ENCODE results near the gene DHX8.
A peak's percentile ranks its signal among the peaks of the same experiment; 100 is the strongest.
"Not testable (repeated sequence)": the region's sequence is repeated elsewhere in the genome, so short reads cannot be mapped to it uniquely, and the experiment has no call there.

The DHX8 gene

DNA sequence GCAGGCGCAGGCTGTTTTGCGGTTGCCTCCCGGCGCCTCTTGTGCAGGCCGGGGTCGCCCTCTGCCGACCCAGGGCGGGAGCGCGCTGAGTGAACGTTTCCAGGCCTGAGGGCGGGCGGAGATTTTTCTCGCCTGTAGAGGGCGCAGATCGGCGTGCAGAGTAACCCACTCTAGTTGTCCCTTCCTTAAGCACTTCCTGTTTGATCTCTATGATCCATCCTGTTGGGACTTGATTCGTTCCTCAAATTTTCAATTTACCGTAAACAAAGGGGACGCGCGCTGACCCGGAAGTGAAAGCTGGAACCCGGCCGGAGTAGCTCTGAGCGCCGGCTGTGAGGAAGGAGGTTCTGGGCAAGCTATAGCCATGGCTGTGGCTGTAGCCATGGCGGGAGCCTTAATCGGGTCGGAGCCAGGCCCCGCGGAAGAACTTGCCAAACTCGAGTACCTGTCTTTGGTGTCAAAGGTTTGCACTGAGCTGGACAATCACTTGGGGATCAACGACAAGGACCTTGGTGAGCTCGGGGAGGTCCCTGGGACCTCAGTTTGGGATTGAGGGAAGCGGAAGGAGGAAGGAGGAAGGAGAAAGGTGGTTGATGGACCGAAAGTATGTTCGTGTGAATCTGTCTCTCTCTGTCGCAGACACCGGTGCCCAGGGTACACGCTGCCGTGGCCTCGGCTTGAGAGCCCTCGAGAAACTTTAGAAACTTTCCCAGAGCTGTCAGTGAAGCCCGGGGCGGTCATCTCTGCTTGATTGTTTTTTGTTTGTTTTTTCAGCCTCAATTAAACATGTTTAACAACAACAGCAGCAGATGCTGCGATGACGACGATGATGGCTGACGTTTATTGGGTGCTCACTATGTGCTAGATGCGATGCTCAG lies at the start of gene DHX8:
TSS of gene DHX8 (plus strand) at position 302 of the 878 bp plus-strand sequence. CDS start at position 365, 63 bp downstream.
- peaks cover 12% of the 10 kb centered on the region for H3K36me3 Mint-ChIP-seq (ENCODE audit: low read depth)
- no peaks in the 10 kb centered on the region for H3K27me3 Mint-ChIP-seq
- H3K4me3 Mint-ChIP-seq: peak within 1 kb of the TSS; percentile 100
- H3K4me1 Mint-ChIP-seq (ENCODE audit: low read depth): peaks cover 37% of the 10 kb centered on the region
- DNase-seq: peak; percentile 99
- no peaks in the 10 kb centered on the region for H3K9me3 Mint-ChIP-seq
- peak within 1 kb of the TSS; percentile 95 for H3K27ac Mint-ChIP-seq

DNA sequence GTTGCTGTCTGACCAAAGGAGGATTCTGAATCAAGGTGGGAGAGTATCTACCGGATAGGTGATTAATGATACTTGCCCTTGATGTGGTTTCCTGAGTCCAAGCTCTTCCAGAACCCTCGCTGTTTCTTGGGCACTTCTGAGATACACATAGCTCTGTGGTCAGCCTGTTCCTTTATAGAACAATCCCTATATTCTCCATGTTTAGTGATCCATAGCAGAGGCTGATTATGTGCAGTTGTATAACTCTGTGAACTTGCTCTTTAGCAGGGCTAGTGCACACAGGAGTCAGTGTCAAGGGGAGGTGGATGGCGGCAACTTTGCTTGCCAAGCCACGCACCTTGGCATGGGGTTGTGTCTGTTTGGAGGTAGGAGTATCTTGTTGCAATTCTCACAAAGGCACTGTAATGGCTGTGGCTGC lies 48.9 kb upstream of the DHX8 start:
- no peaks in the 10 kb centered on the region for H3K9me3 Mint-ChIP-seq
- no peak overlapping the region for H3K4me3 Mint-ChIP-seq
- peaks cover 36% of the 10 kb centered on the region for H3K27me3 Mint-ChIP-seq
- no peak overlapping the region for H3K27ac Mint-ChIP-seq
- no peaks in the 10 kb centered on the region for H3K36me3 Mint-ChIP-seq (ENCODE audit: low read depth)
- no peak for DNase-seq
- H3K4me1 Mint-ChIP-seq (ENCODE audit: low read depth): no peaks in the 10 kb centered on the region

DNA sequence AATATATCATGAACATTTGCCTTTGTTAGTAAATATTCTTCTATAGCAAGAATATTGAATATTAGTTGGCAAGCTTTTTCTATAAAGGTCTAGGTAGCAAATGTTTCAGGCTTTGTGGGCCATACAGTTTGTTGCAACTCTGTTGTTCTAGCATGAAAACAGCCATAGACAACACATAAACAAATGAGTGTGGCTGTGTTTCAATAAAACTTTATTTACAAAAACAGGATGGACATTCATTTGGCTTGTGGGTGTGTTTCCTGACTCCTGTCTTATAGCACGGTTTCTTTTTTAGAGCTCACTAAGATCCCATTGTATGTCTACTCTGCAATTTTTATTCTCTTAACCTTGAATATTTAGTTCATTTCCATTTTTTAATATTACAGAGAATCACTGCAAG lies 46.0 kb upstream of the DHX8 start:
- Mint-ChIP-seq H3K4me3 (no peak overlapping the region), H3K9me3 (no peaks in the 10 kb centered on the region), H3K27ac (no peak overlapping the region), H3K27me3 (peaks cover 21% of the 10 kb centered on the region), H3K4me1 (ENCODE audit: low read depth) (no peaks in the 10 kb centered on the region), H3K36me3 (ENCODE audit: low read depth) (no peaks in the 10 kb centered on the region)
- DNase-seq: no peak

DNA sequence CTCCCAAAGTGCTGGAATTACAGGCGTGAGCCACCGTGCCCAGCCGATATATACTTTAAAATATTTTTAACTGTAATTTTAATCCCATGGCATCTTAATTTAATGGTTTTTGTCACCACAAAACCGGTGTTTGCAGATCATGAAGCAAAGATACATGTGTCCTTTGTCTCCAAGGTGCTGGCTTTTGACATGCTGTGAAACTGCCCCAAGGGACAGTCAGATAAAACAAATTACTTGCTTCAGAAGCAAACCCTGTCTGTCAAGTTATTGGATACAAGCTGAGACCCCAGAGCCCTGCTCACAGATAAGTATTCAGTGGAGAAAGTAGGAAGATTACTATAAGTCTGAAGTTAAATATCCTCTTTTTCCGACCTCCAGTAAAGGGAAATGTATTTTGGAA lies 45.1 kb upstream of the DHX8 start:
- Mint-ChIP-seq H3K27ac (no peak overlapping the region), H3K27me3 (peaks cover 16% of the 10 kb centered on the region), H3K9me3 (no peaks in the 10 kb centered on the region), H3K36me3 (ENCODE audit: low read depth) (no peaks in the 10 kb centered on the region), H3K4me1 (ENCODE audit: low read depth) (no peaks in the 10 kb centered on the region), H3K4me3 (no peak overlapping the region)
- DNase-seq: no peak

DNA sequence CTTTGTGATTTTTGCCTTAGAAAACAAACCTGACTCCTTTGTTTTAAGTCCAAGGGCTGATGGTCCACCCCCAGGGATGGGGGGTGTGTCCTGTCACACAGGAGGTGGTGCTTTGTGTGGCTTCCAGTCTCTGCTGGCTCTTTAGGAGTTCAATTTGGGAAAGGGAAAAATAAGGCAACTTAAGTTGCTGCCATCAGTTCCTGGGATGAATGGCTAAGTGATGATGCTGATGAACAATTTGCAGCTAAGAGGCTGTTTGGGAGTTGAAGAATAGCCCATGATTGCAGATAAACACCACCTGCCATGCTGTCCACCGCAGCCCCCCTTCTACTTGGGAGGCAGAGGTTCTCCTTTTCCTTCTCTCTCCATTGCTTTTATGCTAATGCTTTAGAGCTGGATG lies 44.7 kb upstream of the DHX8 start:
- H3K27me3 Mint-ChIP-seq: peaks cover 15% of the 10 kb centered on the region
- no peak overlapping the region for H3K4me3 Mint-ChIP-seq
- H3K36me3 Mint-ChIP-seq (ENCODE audit: low read depth): no peaks in the 10 kb centered on the region
- H3K27ac Mint-ChIP-seq: no peak overlapping the region
- DNase-seq: no peak
- no peaks in the 10 kb centered on the region for H3K9me3 Mint-ChIP-seq
- no peaks in the 10 kb centered on the region for H3K4me1 Mint-ChIP-seq (ENCODE audit: low read depth)

DNA sequence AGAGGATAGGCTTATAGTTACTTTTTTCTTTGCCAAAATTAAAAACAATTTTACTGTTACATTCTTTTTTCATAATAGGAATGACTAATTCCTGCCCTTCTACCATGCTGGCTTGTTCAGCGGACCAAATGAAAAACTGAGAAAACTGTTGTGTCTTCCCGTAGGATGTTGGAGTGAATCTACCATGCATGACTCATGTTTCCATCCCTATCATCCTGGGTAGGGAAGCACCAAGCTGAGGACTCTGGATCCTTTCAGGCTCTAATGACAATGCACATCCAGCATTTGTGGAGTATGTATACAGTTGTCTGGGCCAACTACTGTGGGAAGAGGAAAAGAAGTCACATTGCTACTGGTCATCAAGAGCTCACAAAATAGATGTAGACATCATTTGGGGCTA lies 41.1 kb upstream of the DHX8 start:
- Mint-ChIP-seq H3K9me3 (no peaks in the 10 kb centered on the region), H3K4me3 (no peak overlapping the region), H3K36me3 (ENCODE audit: low read depth) (no peaks in the 10 kb centered on the region), H3K27me3 (peaks cover 3% of the 10 kb centered on the region), H3K27ac (no peak overlapping the region), H3K4me1 (ENCODE audit: low read depth) (no peaks in the 10 kb centered on the region)
- DNase-seq: no peak

DNA sequence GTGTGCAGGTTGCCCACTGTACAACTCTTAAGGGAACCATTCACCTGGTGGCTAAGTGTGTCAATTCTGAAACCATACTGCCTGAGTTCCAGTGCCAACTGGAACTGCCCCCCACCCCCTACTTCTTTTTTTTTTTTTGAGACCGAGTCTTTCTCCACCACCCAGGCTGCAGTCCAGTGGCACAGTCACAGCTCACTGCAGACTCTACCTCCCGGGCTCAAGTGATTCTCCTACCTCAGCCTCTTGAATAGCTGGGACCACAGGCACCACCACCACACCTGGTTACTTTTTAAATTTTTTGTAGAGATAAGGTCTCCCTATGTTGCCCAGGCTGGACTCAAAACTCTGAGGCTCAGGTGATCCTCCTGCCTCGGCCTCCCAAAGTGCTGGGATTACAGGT lies 40.4 kb upstream of the DHX8 start:
- Mint-ChIP-seq H3K4me1 (ENCODE audit: low read depth) (no peaks in the 10 kb centered on the region), H3K27ac (no peak overlapping the region), H3K27me3 (peaks cover 3% of the 10 kb centered on the region), H3K4me3 (no peak overlapping the region), H3K36me3 (ENCODE audit: low read depth) (no peaks in the 10 kb centered on the region), H3K9me3 (no peaks in the 10 kb centered on the region)
- DNase-seq: no peak

DNA sequence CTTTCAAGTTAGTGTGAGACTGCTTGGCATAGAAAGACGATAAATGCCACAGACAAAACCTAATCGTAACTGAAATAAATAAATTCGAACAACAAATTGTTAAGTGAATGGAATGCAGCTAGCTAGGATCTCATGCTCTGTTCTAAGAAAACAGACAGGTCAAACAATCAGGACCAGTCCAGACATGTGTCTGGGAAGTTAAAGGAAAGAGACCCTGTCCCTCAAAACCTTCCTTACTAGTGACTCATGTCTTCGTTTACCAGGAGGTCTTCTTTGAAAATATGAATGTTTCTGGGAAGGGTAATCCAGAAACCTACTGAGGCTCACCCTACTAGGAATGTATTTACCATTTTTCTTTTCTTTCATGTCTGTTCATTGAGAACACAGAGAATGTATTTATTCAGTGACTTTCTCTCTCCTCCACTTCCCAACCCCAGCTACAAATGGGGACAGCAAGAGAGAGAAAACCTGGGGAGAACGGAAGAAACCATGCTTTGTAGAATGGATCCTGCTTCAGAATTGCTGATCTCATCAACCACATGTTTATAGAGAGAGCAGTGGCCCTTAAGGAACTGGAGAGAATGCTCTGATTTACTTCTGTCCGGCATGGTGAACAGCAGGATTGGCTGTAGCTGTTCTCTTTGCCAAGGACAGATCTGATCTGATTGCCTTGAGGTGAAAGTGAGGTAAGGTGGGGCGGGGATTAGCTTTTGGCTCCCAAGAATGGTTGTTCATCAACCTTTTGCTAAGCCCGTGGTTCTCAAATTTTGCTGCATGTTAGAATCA lies 39.4 kb upstream of the DHX8 start:
- no peak overlapping the region for H3K27ac Mint-ChIP-seq
- H3K9me3 Mint-ChIP-seq: no peaks in the 10 kb centered on the region
- H3K27me3 Mint-ChIP-seq: no peaks in the 10 kb centered on the region
- no peaks in the 10 kb centered on the region for H3K4me1 Mint-ChIP-seq (ENCODE audit: low read depth)
- H3K4me3 Mint-ChIP-seq: no peak overlapping the region
- no peaks in the 10 kb centered on the region for H3K36me3 Mint-ChIP-seq (ENCODE audit: low read depth)
- no peak for DNase-seq

DNA sequence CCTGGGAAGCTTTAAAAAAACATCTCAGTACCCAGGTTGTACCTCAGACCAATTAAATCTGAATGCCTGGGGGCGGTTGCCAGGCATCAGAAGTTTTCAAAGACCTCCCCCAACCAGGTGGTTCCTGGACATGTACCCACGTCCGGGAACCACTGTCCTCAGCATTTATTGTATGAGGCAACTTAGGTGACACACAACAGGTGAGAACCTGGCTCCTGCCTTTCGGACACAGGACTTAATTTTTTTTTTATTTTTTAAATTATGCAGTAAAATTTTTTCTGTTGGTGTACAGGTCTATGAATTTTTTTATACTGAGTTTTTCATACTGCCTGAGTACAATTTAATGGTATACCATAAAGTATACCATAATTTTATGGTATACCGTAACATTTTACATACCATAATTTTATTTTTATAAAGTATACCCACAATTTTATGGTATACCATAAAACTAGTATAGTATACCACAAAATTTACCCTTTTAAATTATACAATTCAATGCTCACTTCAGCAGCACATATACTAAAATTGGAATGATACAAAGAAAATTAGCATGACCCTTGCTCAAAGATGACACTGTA lies 38.7 kb upstream of the DHX8 start:
- Mint-ChIP-seq H3K27me3 (no peaks in the 10 kb centered on the region), H3K36me3 (ENCODE audit: low read depth) (no peaks in the 10 kb centered on the region), H3K4me3 (no peak overlapping the region), H3K4me1 (ENCODE audit: low read depth) (no peaks in the 10 kb centered on the region), H3K27ac (no peak overlapping the region), H3K9me3 (no peaks in the 10 kb centered on the region)
- no peak for DNase-seq

DNA sequence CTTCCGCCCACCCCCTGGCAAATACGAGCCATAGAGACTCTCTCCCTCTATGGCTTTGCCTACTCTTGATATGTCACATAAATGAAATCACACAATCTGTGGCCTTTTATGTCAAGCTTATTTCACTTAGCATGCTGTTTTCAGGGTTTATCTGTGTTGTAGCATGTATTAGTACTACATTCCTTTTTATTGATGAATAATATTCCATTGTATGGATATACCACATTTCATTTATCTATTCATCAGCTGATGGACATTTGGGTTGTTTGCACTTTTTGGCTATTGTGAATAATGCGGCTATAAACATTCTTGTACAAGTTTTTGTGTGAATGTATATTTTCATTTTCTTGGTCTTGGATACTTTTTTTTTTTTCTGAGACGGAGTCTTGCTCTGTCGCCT lies 37.0 kb upstream of the DHX8 start:
- no peak for DNase-seq
- H3K4me1 Mint-ChIP-seq (ENCODE audit: low read depth): no peaks in the 10 kb centered on the region
- peaks cover 6% of the 10 kb centered on the region for H3K27me3 Mint-ChIP-seq
- H3K27ac Mint-ChIP-seq: no peak overlapping the region
- H3K4me3 Mint-ChIP-seq: no peak overlapping the region
- no peaks in the 10 kb centered on the region for H3K36me3 Mint-ChIP-seq (ENCODE audit: low read depth)
- H3K9me3 Mint-ChIP-seq: no peaks in the 10 kb centered on the region

DNA sequence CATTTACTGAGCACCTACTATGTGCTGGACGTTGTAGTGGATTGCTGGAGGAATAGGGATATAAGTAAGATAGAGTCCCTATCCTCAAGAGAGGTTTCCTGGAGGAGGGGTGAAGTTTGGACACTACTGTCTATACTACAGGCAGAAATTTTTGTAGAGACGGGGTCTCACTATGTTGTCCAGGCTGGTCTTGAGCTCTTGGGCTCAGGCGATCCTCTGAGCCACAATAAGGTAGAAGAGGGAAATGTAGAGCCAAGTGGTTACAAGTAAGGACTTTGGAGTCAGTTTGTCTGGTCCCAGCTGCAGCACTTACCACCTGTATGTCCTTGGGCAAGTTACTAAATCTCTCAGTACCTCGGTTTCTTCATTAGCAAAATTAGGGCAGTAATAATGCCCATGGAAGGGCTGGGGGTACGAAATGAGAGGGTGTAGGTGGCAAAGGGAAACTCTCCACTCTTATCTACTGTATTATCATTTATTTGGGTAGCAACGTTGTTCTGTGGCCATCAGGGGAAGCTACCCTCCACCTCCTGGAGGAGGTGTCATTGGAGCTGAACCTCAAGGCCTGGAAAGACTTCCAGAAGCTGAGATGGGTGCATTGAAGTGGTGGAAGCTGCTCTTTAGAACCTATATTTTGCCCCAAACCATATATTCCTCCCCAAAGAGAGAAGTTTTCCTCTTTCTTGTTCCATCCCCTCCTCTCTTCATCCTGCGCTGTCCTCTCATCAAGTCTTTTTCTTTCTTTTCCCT lies 34.9 kb upstream of the DHX8 start:
- no peak overlapping the region for H3K4me3 Mint-ChIP-seq
- H3K27ac Mint-ChIP-seq: no peak overlapping the region
- no peak for DNase-seq
- H3K36me3 Mint-ChIP-seq (ENCODE audit: low read depth): no peaks in the 10 kb centered on the region
- peaks cover 3% of the 10 kb centered on the region for H3K4me1 Mint-ChIP-seq (ENCODE audit: low read depth)
- H3K9me3 Mint-ChIP-seq: no peaks in the 10 kb centered on the region
- peaks cover 10% of the 10 kb centered on the region for H3K27me3 Mint-ChIP-seq

DNA sequence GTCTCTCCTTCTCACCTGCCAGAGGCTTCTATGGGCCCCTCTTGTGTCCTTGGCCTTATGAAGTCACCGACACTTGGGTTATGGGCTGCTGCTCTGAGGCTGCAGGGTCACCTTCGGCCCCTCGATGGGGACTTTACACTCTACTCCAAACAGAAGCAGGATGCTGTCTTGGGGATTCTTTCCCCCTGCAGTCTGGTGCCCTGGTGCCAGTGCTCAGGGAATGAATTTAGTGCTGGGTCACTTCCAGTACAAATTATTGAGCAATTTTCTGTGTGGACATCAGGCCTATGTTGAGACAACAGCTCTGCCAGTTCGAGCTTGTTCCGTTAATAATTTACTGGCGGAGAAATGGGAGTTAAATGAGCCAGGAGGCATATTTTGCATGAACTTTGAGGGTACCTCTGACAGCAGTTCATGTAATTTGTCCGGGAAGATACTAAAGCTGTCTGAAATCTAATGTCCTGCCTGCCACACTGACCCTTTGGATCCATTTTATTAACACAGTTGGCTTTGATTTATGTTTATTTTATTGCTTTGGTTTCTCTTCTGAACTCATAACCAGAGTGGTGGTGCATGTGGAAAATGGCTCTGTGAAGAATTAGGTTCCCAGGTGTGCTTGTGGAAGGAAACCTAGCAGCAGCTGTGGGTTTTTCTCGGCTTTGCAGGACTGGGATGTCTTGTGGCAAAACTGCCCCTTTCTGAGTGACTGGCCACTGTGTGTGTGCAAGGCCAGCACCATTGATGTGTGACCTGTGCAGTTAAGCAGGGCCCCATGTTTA lies 34.1 kb upstream of the DHX8 start:
- Mint-ChIP-seq H3K27ac (no peak overlapping the region), H3K27me3 (peaks cover 10% of the 10 kb centered on the region), H3K36me3 (ENCODE audit: low read depth) (no peaks in the 10 kb centered on the region), H3K9me3 (no peaks in the 10 kb centered on the region), H3K4me1 (ENCODE audit: low read depth) (peaks cover 3% of the 10 kb centered on the region), H3K4me3 (no peak overlapping the region)
- no peak for DNase-seq

DNA sequence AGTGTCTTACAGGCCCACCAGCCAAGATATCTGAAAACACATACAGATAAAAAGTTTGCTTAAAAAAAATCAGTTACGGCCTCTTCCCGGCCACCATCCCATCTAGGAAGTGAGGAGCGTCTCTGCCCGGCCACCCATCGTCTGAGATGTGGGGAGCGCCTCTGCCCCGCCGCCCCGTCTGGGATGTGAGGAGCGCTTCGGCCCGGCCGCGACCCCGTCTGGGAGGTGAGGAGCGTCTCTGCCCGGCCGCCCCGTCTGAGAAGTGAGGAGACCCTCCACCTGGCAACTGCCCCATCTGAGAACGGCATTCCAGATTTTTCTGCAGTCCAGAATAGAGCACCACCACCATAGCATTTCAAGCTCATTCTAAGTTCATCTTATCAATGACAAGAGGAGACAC lies 33.0 kb upstream of the DHX8 start:
- DNase-seq; H3K9me3 Mint-ChIP-seq; H3K4me1 Mint-ChIP-seq (ENCODE audit: low read depth); H3K36me3 Mint-ChIP-seq (ENCODE audit: low read depth); H3K4me3 Mint-ChIP-seq; H3K27ac Mint-ChIP-seq: not testable (repeated sequence)
- peaks cover 19% of the 10 kb centered on the region for H3K27me3 Mint-ChIP-seq

DNA sequence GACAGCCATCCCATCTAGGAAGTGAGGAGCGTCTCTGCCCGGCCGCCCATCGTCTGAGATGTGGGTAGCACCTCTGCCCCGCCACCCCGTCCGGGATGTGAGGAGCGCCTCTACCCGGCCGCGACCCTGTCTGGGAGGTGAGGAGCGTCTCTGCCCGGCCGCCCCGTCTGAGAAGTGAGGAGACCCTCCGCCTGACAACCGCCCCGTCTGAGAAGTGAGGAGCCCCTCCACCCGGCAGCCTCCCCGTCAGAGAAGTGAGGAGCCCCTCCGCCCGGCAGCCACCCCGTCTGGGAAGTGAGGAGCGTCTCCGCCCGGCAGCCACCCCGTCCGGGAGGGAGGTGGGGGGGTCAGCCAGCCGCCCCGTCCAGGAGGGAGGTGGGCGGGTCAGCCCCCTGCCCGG lies 32.0 kb upstream of the DHX8 start:
- H3K4me1 Mint-ChIP-seq (ENCODE audit: low read depth); H3K4me3 Mint-ChIP-seq; H3K9me3 Mint-ChIP-seq; H3K36me3 Mint-ChIP-seq (ENCODE audit: low read depth); H3K27ac Mint-ChIP-seq; DNase-seq: not testable (repeated sequence)
- H3K27me3 Mint-ChIP-seq: peaks cover 19% of the 10 kb centered on the region

Data from activated T-cell treated with anti-CD3 and anti-CD28 coated beads, Interleukin-2, amount 50 U/mL, for 24 hours (primary cell).